GM12878 (cell line): ENCODE results near the gene PSAP. TPM values are rescaled to one million over a fixed set of nuclear protein-coding genes. Genes with fewer than 3 reads are reported as not detected.

Experiments used
- ATAC-seq: fragments of 200-7000 bp; cut with Tn5 transposase; 3 replicates; pipeline ENCODE4 v1.9.1; 2020; ENCODE audit warnings: mild to moderate bottlenecking, moderate library complexity
- BruUV-seq: library from RNA; stranded (reverse); fragments of 400-500 nt; replicated peaks from 2 replicates; lab custom pipeline; 2021; lab: Mats Ljungman, UMichigan
- CTCF ChIA-PET: fragments of 300-600 bp; sonication (Branson Sonifier 250); formaldehyde crosslinking; extraction: SDS; loops from one replicate; lab custom pipeline; 2021; ENCODE audit warnings: inconsistent platforms; lab: Yijun Ruan, JAX
- POLR2A ChIA-PET: fragments of 350-600 bp; formaldehyde crosslinking; extraction: SDS; loops from one replicate; lab custom pipeline; 2021; ENCODE audit warnings: inconsistent platforms; lab: Charles Lee
- RAD21 ChIA-PET: fragments of 300-600 bp; sonication (Branson Sonifier 250); formaldehyde crosslinking; loops from one replicate; lab custom pipeline; 2023; ENCODE audit warnings: antibody characterized with exemption; ENCODE audit not compliant: unreplicated experiment; lab: Charles Lee
- SMC1A ChIA-PET: fragments of 300-600 bp; sonication (Branson Sonifier 250); formaldehyde crosslinking; loops from one replicate; lab custom pipeline; 2023; ENCODE audit not compliant: unreplicated experiment, uncharacterized antibody; lab: Charles Lee
- DNase-seq: peaks from one replicate; pipeline ENCODE4 v3.0.0-alpha.2; 2011; ENCODE audit warnings: low read depth, low spot score
- FAIRE-seq: peaks from 3 replicates; lab custom pipeline; 2011; peaks lifted over from hg19 to GRCh38; lab: Jason Lieb, UNC
- H2AFZ ChIP-seq: 2 replicates; pipeline ENCODE4 v1.6.0; 2011; ENCODE audit warnings: low read depth, low read length, control low read depth; ENCODE audit not compliant: control insufficient read depth
- H3K27ac ChIP-seq: 2 replicates; pipeline ENCODE4 v1.5.1; 2011; ENCODE audit warnings: control low read depth; ENCODE audit not compliant: control insufficient read depth, insufficient read depth
- H3K27me3 ChIP-seq, 2 experiments: replicated peaks in 1 of 2; 2 replicates each; pipeline versions ENCODE4 v1.6.0 to v1.6.1; 2011; ENCODE audit warnings: low read length in 1 of 2; ENCODE audit not compliant: control insufficient read depth in 2 of 2, insufficient read depth in 2 of 2
- H3K36me3 ChIP-seq, 2 experiments: 2 replicates each; pipeline ENCODE4 v1.5.1; 2011; ENCODE audit warnings: low read length in 1 of 2; ENCODE audit not compliant: control insufficient read depth in 2 of 2, insufficient read depth in 2 of 2
- H3K4me1 ChIP-seq: 2 replicates; pipeline ENCODE4 v1.6.1; 2011; ENCODE audit warnings: mild to moderate bottlenecking, low read length, moderate library complexity, mixed read lengths; ENCODE audit not compliant: control insufficient read depth, insufficient read depth
- H3K4me2 ChIP-seq: 2 replicates; pipeline ENCODE4 v1.6.0; 2011; ENCODE audit warnings: control low read depth; ENCODE audit not compliant: control insufficient read depth, insufficient read depth
- H3K4me3 ChIP-seq: fragments of 200-600 bp; sonication (generic); 2 replicates; pipeline ENCODE4 v1.5.1; 2016
- H3K79me2 ChIP-seq: 2 replicates; pipeline ENCODE4 v1.6.0; 2011; ENCODE audit warnings: low read length; ENCODE audit not compliant: control insufficient read depth, insufficient read depth
- H3K9ac ChIP-seq: 2 replicates; pipeline ENCODE4 v1.8.0; 2011; ENCODE audit warnings: low read length, control low read depth, mixed read lengths; ENCODE audit not compliant: control insufficient read depth, insufficient read depth
- H3K9me3 ChIP-seq: replicated peaks from 3 replicates; pipeline ENCODE4 v1.5.1; 2011; ENCODE audit warnings: mild to moderate bottlenecking, low read length; ENCODE audit not compliant: control insufficient read depth, insufficient read depth
- H4K20me1 ChIP-seq: 2 replicates; pipeline ENCODE4 v1.6.0; 2011; ENCODE audit not compliant: control insufficient read depth, insufficient read depth
- ASH2L ChIP-seq: fragments of 300-600, 200-600 bp; sonication (generic); IDR thresholded peaks from 2 replicates; pipeline ENCODE4 v1.6.1; 2017; ENCODE audit warnings: low read depth, mild to moderate bottlenecking, borderline replicate concordance
- CBFB ChIP-seq: IDR thresholded peaks from 2 replicates; pipeline ENCODE4 v1.6.1; 2016; ENCODE audit warnings: antibody characterized with exemption, low read depth
- CHD2 ChIP-seq: IDR thresholded peaks from 2 replicates; pipeline ENCODE4 v1.6.1; 2011; ENCODE audit warnings: low read depth, low read length, improper control_type of control experiment, borderline replicate concordance
- EP300 ChIP-seq, 2 experiments: fragments of 150-350 bp in 1 of 2; IDR thresholded peaks; 2 replicates each; pipeline ENCODE4 v1.6.1; 2011 to 2012; ENCODE audit warnings: low read depth in 2 of 2, low read length in 2 of 2, borderline replicate concordance in 1 of 2, improper control_type of control experiment in 1 of 2, inconsistent platforms in 1 of 2; ENCODE audit not compliant: control insufficient read depth in 1 of 2
- HCFC1 ChIP-seq: fragments of 150-350 bp; IDR thresholded peaks from 2 replicates; pipeline ENCODE4 v1.6.1; 2014; ENCODE audit warnings: low read length
- MTA3 ChIP-seq: IDR thresholded peaks from 2 replicates; pipeline ENCODE4 v1.6.1; 2012; ENCODE audit warnings: low read length, inconsistent platforms, borderline replicate concordance
- MXI1 ChIP-seq: fragments of 150-350 bp; IDR thresholded peaks from 2 replicates; pipeline ENCODE4 v1.6.1; 2011; ENCODE audit warnings: low read depth, mild to moderate bottlenecking, inconsistent platforms, low read length, improper control_type of control experiment
- MYB ChIP-seq: fragments of 150-350 bp; IDR thresholded peaks from 2 replicates; pipeline ENCODE4 v1.6.1; 2014; ENCODE audit warnings: mild to moderate bottlenecking, low read depth, low read length, borderline replicate concordance
- MYC ChIP-seq: IDR thresholded peaks from 2 replicates; pipeline ENCODE4 v1.6.1; 2011; ENCODE audit warnings: mild to moderate bottlenecking, low read length, moderate library complexity, inconsistent platforms; ENCODE audit not compliant: insufficient read depth, insufficient replicate concordance, insufficient read length, severe bottlenecking
- NR2C2 ChIP-seq: IDR thresholded peaks from 2 replicates; pipeline ENCODE4 v1.6.1; 2011; ENCODE audit warnings: borderline replicate concordance, low read depth; ENCODE audit not compliant: control insufficient read depth, insufficient read length
- NRF1 ChIP-seq: conservative IDR thresholded peaks from 2 replicates; pipeline ENCODE4 v1.6.1; 2011; ENCODE audit warnings: mild to moderate bottlenecking, low read depth, low read length, improper control_type of control experiment
- PAX8 ChIP-seq: fragments of 450-650 bp; IDR thresholded peaks from 2 replicates; pipeline ENCODE4 v1.6.1; 2017; ENCODE audit warnings: mild to moderate bottlenecking, moderate library complexity
- POLR2A ChIP-seq: IDR thresholded peaks from 2 replicates; pipeline ENCODE4 v1.6.1; 2011; ENCODE audit warnings: low read depth, mild to moderate bottlenecking, low read length
- RUNX3 ChIP-seq: IDR thresholded peaks from 2 replicates; pipeline ENCODE4 v1.6.1; 2012; ENCODE audit warnings: low read length, inconsistent platforms
- SREBF1 ChIP-seq: IDR thresholded peaks from 2 replicates; pipeline ENCODE4 v1.6.1; 2012; ENCODE audit warnings: mild to moderate bottlenecking, low read length
- STAT1 ChIP-seq: fragments of 450-650 bp; conservative IDR thresholded peaks from 2 replicates; pipeline ENCODE4 v1.6.1; 2014; ENCODE audit warnings: antibody characterized with exemption, mild to moderate bottlenecking
- ZNF592 ChIP-seq: fragments of 450-650 bp; IDR thresholded peaks from 2 replicates; pipeline ENCODE4 v1.6.1; 2017; ENCODE audit warnings: mild to moderate bottlenecking, moderate library complexity
- WGBS: methylation state at CpG from one replicate; pipeline ENCODE4 v1.1.6; 2016; ENCODE audit warnings: low lambda C conversion rate; ENCODE audit not compliant: insufficient replicate concordance, insufficient coverage; ENCODE audit errors: missing lambda C conversion rate; 5-methylcytosine and 5-hydroxymethylcytosine counted together
- in situ Hi-C: fragments of 300-500 bp; cut with MboI; formaldehyde crosslinking; loops from 9 replicates; pipeline ENCODE4 v1.14.3; 2018; ENCODE audit warnings: mixed read lengths
- intact Hi-C: fragments of 100-400 bp; cut with micrococcal nuclease; formaldehyde crosslinking; loops from one replicate; pipeline ENCODE4 v1.14.2; 2022; ENCODE audit not compliant: unreplicated experiment
- polyA plus RNA-seq, 11 experiments: library from polyadenylated mRNA; depleted of rRNA in 4 of 11; unstranded in 6 of 11; stranded (reverse) in 5 of 11; fragments of >200 nt; fragmentation: Nextera tagmentation in 4 of 11; fragmentation: Illumina TruSeq in 1 of 11; extraction: Ambion mirVana in 4 of 11; extraction: Trizol in 1 of 11; gene quantifications; 1 replicate in 1 of 11; 2 replicates in 10 of 11; pipeline versions ENCODE4 v1.2.1 to v1.2.3, GENCODE V29; 2011 to 2016; ENCODE audit warnings: inconsistent platforms in 2 of 11, missing spikeins in 2 of 11, low read depth in 1 of 11
- total RNA-seq, 4 experiments: library from RNA; depleted of rRNA in 3 of 4; stranded (reverse); fragments of >200 nt in 3 of 4; fragmentation: Illumina TruSeq in 1 of 4; extraction: Trizol in 1 of 4; gene quantifications; 2 replicates each; pipeline versions ENCODE4 v1.2.1 to v1.2.3, GENCODE V29; 2013 to 2021
- TF ChIP-seq, protein P1 (sequence below): fragments of 450-650 bp; IDR thresholded peaks from 2 replicates; pipeline ENCODE4 v1.6.1; 2018; ENCODE audit warnings: borderline replicate concordance, mild to moderate bottlenecking; ENCODE audit not compliant: partially characterized antibody

PSAP gene
- total and polyA plus RNA-seq, 10 of the 15 experiments (the other 5 are each of a cell fraction or from before 2014, with no cell fraction given), result 178 to 336 (median 286) TPM

GRCh38 chr10:71829896-71830295 is 21.2 kb downstream of the PSAP start (continued):
- no peak for TF ChIP-seq HCFC1
- TF ChIP-seq ZNF592, result no peak
- no peak for TF ChIP-seq EP300 (IDR thresholded peaks at IDR 0.05; ENCODE audit: borderline replicate concordance in 1 of 2, control insufficient read depth in 1 of 2, low read depth in 2 of 2, low read length in 2 of 2)
- TF ChIP-seq MXI1, result no peak

DNA sequence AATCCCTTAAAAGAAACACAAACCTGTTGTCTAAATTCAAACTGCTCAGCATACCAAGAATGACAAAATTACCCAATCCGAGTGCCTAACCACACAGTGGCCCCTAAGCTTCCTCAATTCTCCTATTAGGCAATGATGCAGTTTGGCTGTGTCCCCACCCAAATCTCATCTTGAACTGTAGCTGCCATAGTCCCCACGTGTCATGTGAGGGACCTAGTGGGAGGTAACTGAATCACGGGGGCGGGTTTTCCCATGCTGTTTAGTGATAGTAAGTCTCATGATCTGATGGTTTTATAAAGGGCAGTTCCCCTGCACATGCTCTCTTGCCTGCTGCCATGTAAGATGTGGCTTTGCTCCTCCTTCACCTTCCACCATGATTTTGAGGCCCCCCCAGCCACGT is 21.9 kb downstream of the PSAP start:
- no peak overlapping the region for H3K4me3 ChIP-seq
- in situ Hi-C loops, result no loop called here
- H3K9ac ChIP-seq, result no peak overlapping the region
- no peaks in the 10 kb centered on the region; the same call in 2 of the 3 replicates for H3K9me3 ChIP-seq
- 97% methylated on average over 5 of the region's 5 CpGs for WGBS
- no peaks in the 10 kb centered on the region for H4K20me1 ChIP-seq
- TF ChIP-seq STAT1, result no peak
- TF ChIP-seq CHD2, result no peak
- TF ChIP-seq ASH2L, result no peak
- TF ChIP-seq MTA3, result no peak
- TF ChIP-seq RUNX3, result no peak
- no peak for TF ChIP-seq POLR2A
- TF ChIP-seq MYB, result no peak
- no peak for TF ChIP-seq CBFB
- no peak for TF ChIP-seq NRF1
- no peak for TF ChIP-seq MYC
- no peak for TF ChIP-seq PAX8
- TF ChIP-seq NR2C2, result no peak
- TF ChIP-seq, protein P1, sequence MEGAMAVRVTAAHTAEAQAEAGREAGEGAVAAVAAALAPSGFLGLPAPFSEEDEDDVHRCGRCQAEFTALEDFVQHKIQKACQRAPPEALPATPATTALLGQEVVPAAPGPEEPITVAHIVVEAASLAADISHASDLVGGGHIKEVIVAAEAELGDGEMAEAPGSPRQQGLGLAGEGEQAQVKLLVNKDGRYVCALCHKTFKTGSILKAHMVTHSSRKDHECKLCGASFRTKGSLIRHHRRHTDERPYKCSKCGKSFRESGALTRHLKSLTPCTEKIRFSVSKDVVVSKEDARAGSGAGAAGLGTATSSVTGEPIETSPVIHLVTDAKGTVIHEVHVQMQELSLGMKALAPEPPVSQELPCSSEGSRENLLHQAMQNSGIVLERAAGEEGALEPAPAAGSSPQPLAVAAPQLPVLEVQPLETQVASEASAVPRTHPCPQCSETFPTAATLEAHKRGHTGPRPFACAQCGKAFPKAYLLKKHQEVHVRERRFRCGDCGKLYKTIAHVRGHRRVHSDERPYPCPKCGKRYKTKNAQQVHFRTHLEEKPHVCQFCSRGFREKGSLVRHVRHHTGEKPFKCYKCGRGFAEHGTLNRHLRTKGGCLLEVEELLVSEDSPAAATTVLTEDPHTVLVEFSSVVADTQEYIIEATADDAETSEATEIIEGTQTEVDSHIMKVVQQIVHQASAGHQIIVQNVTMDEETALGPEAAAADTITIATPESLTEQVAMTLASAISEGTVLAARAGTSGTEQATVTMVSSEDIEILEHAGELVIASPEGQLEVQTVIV, result no peak
- no peak for TF ChIP-seq SREBF1
- ATAC-seq, result no peak
- no peak overlapping the region for H3K27ac ChIP-seq
- no TSS peak for BruUV-seq
- SMC1A ChIA-PET, result interaction anchor here (0.7 kb wide), 1 partner anchor 67 kb away, joined by 3 read pairs; no protein-coding TSS in a partner anchor
- peaks cover 16% of the 10 kb centered on the region for H3K79me2 ChIP-seq
- peaks cover 31 to 73% of the 10 kb centered on the region in 2 experiments for H3K36me3 ChIP-seq
- no peak for FAIRE-seq
- no peak overlapping the region for H3K4me2 ChIP-seq
- POLR2A ChIA-PET, result interaction anchor here (0.5 to 0.6 kb wide), 2 partner anchors 9 to 279 kb away, joined by 3 to 5 read pairs; no protein-coding TSS in a partner anchor
- DNase-seq, result no peak
- intact Hi-C loops, result no loop called here
- H2AFZ ChIP-seq, result no peak overlapping the region
- CTCF ChIA-PET, result interaction anchor here (1.7 to 2.1 kb wide), 2 partner anchors 67 kb away, joined by 4 to 11 read pairs; no protein-coding TSS in a partner anchor
- RAD21 ChIA-PET, result no interaction called here
- no peaks in the 10 kb centered on the region for H3K27me3 ChIP-seq
- peaks cover 12% of the 10 kb centered on the region for H3K4me1 ChIP-seq
